ENCODE data around the gene DPP9.
"Not testable (repeated sequence)": the region's sequence is repeated elsewhere in the genome, so short reads cannot be mapped to it uniquely, and the experiment has no call there.

Gene DPP9

GRCh38 chr19:4687396-4687795 lies 36.2 kb downstream of the DPP9 start:
- H3K27me3 Mint-ChIP-seq (ENCODE audit: low read depth, poor library complexity) = peaks cover 2% of the 10 kb centered on the region
- no peak overlapping the region for H3K27ac Mint-ChIP-seq
- H3K4me3 Mint-ChIP-seq = no peak overlapping the region
- H3K36me3 Mint-ChIP-seq (ENCODE audit: low read depth) = peaks cover 21% of the 10 kb centered on the region
- DNase-seq = no peak
- no peaks in the 10 kb centered on the region for H3K4me1 Mint-ChIP-seq
- H3K9me3 Mint-ChIP-seq = no peaks in the 10 kb centered on the region
- no peak for TF ChIP-seq CTCF (IDR thresholded peaks at IDR 0.05)

- no peak for DNase-seq
- Mint-ChIP-seq H3K4me3 (no peak overlapping the region), H3K27ac (no peak overlapping the region), H3K27me3 (ENCODE audit: low read depth, poor library complexity) (peaks cover 2% of the 10 kb centered on the region), H3K36me3 (ENCODE audit: low read depth) (peaks cover 25% of the 10 kb centered on the region), H3K9me3 (no peaks in the 10 kb centered on the region), H3K4me1 (no peaks in the 10 kb centered on the region)
- no peak for TF ChIP-seq CTCF (IDR thresholded peaks at IDR 0.05)
Observed at GRCh38 chr19:4686700-4687099, 36.9 kb downstream of the DPP9 start.

- TF ChIP-seq CTCF (IDR thresholded peaks at IDR 0.05) = no peak
- Mint-ChIP-seq H3K4me3 (no peak overlapping the region), H3K27me3 (ENCODE audit: low read depth, poor library complexity) (peaks cover 2% of the 10 kb centered on the region), H3K27ac (peak overlapping the region; percentile 54), H3K4me1 (no peaks in the 10 kb centered on the region), H3K36me3 (ENCODE audit: low read depth) (peaks cover 28% of the 10 kb centered on the region), H3K9me3 (no peaks in the 10 kb centered on the region)
- no peak for DNase-seq
Observed at GRCh38 chr19:4684312-4685095, 39.1 kb downstream of the DPP9 start.

DNA sequence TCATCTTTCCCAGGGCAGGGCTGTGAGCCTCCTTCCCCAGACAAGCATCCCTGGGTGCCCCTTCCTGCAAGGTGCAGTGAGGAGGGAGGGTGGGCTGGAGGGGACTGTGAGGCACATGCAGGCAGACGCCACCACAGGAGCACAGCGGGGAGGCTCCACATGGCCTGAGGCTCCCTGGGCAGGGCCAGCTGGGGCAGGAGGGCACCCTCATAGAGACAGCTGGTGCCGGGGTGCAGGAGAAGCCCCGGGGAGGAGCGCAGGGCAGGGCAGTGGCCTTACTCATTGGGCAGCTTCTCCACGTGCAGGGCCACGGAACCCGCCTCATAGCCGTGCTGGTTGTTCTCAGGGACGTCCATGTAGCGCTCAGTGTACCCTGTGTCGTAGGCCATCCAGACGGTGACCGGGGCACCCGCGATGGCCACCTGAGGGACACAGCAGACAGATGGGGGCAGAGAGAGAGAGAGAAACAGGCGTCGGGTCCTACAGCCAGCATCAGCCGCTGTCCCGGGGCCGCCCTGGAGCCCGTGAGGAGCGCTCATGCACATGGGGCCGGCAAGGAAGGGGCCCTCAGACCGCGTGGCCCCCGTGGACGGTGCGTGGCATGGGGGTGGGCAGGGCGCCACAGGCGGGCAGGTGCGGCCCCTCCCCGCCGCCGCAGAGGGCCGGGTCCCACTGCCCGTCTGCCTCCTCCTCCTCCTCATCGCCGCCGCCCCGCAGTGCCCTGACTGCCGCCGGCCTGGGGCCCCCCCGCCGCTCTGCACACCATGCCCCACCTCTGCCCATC lies 41.0 kb downstream of the DPP9 start:
- no peak for TF ChIP-seq CTCF (IDR thresholded peaks at IDR 0.05)
- Mint-ChIP-seq H3K4me1 (peaks cover 5% of the 10 kb centered on the region), H3K4me3 (no peak overlapping the region), H3K9me3 (no peaks in the 10 kb centered on the region), H3K36me3 (ENCODE audit: low read depth) (peaks cover 34% of the 10 kb centered on the region), H3K27me3 (ENCODE audit: low read depth, poor library complexity) (peaks cover 2% of the 10 kb centered on the region), H3K27ac (no peak overlapping the region)
- DNase-seq = no peak

DNA sequence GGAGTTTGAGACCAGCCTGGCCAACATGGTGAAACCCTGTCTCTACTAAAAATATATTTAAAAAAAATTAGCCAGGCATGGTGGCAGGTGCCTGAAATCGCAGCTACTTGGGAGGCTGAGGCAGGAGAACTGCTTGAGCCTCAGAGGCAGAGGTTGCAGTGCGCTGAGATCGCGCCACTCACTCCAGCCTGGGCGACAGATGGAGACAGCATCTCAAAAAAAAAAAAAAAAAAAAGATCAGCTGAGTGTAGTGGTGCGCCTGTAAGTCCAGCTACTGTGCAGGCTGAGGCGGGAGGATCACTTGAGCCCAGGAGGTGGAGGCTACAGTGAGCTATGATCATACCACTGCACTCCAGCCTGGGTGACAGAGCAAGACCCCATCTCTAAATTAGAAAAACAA lies 43.6 kb downstream of the DPP9 start:
- Mint-ChIP-seq H3K4me1 (peaks cover 19% of the 10 kb centered on the region), H3K27ac (peak overlapping the region; percentile 77), H3K36me3 (ENCODE audit: low read depth) (peaks cover 37% of the 10 kb centered on the region)
- H3K27me3 Mint-ChIP-seq (ENCODE audit: low read depth, poor library complexity); DNase-seq; H3K4me3 Mint-ChIP-seq; H3K9me3 Mint-ChIP-seq: not testable (repeated sequence)

DNA sequence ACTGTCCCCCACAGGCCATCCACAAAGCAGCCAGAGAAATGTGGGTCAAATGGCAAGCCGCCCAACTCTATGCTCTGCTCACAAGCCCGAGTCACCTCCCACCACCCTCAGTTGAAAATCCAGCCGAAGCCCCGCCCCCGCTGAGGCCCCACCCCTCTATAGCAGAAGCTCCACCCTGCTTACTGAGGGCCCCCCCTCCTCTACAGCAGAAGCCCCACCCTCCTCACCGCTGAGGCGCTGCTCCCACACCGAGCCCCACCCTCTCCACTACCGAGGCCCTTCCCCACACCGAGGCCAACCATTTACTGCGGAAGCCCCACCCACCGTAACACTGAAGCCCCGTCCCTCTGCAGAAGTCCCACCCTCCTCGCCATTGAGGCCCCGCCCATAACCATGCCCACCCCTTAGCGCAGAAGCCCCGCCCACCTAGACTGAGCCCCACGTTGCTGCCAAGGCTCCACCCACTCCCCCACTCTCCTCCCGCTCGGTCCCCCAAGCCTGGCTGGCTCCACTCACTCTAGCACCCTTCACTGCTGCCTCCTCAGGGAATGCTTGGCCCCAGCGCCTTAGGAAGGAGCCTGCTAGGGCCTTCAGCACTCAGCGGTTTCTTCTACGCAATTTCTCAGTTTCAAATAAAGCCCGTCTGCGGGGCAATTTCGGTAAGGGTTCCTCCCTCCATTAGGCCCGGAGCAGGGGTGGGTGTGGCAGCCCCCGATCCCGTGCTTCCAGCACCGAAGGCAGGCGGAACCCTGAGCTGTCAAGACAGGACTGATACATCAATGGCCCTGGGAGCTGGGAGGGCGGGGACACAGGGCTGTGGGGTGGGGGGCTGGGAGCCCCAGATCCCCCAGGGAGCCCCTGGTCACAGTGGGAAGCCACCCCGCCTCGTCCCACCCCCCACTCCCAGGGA lies 44.5 kb downstream of the DPP9 start:
- peaks cover 24% of the 10 kb centered on the region for H3K4me1 Mint-ChIP-seq
- no peak for TF ChIP-seq CTCF (IDR thresholded peaks at IDR 0.05)
- no peak overlapping the region for H3K4me3 Mint-ChIP-seq
- no peaks in the 10 kb centered on the region for H3K9me3 Mint-ChIP-seq
- peak overlapping the region; percentile 57 for H3K27ac Mint-ChIP-seq
- H3K36me3 Mint-ChIP-seq (ENCODE audit: low read depth) = peaks cover 35% of the 10 kb centered on the region
- peak; percentile 73 for DNase-seq
- H3K27me3 Mint-ChIP-seq (ENCODE audit: low read depth, poor library complexity) = no peaks in the 10 kb centered on the region

Data from nephron progenitor cell (in vitro differentiated cells).